Esophagus muscularis mucosa (tissue), 3 donors: ENCODE data around the gene CDH4.

ENCODE experiments used
- CTCF ChIP-seq, 3 experiments: fragments of 200-600 bp in 2 of 3; fragments of 450-650 bp in 1 of 3; sonication (generic) in 2 of 3; IDR thresholded peaks; one replicate each; pipeline ENCODE4 v1.5.1; 2017 to 2019; ENCODE audit warnings: antibody characterized with exemption in 3 of 3, mild to moderate bottlenecking in 2 of 3, moderate library complexity in 1 of 3
- POLR2A ChIP-seq: fragments of 450-650 bp; IDR thresholded peaks from one replicate; pipeline ENCODE4 v1.6.1; 2017; ENCODE audit warnings: antibody characterized with exemption, moderate library complexity, mild to moderate bottlenecking, low read depth

GRCh38 chr20:61420056-61420455 is 168.0 kb downstream of the CDH4 start:
- TF ChIP-seq POLR2A (no peak), CTCF (IDR thresholded peaks at IDR 0.05) (no peak)
